HG03196 (cell line): ENCODE data around the gene STX19.
A peak's percentile ranks its signal among the peaks of the same experiment; 100 is the strongest.
"Not testable (repeated sequence)": the region's sequence is repeated elsewhere in the genome, so short reads cannot be mapped to it uniquely, and the experiment has no call there.

ENCODE experiments used
- ATAC-seq: cut with Tn5 transposase; IDR thresholded peaks from one replicate; pipeline ENCODE4 v1.9.1; 2021; ENCODE audit not compliant: unreplicated experiment

Gene STX19, protein sequence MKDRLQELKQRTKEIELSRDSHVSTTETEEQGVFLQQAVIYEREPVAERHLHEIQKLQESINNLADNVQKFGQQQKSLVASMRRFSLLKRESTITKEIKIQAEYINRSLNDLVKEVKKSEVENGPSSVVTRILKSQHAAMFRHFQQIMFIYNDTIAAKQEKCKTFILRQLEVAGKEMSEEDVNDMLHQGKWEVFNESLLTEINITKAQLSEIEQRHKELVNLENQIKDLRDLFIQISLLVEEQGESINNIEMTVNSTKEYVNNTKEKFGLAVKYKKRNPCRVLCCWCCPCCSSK

GRCh38 chr3:94028093-94028837, at the start of gene STX19:
STX19 (minus strand) TSS chr3:94028597; CDS start chr3:94015269, 13,328 bp downstream.
- no peak for ATAC-seq

- no peak for ATAC-seq
Observed at GRCh38 chr3:94076055-94076454, 47.7 kb upstream of the STX19 start.

- ATAC-seq: peak; percentile 74
Observed at GRCh38 chr3:94071713-94072284, 43.4 kb upstream of the STX19 start.

DNA sequence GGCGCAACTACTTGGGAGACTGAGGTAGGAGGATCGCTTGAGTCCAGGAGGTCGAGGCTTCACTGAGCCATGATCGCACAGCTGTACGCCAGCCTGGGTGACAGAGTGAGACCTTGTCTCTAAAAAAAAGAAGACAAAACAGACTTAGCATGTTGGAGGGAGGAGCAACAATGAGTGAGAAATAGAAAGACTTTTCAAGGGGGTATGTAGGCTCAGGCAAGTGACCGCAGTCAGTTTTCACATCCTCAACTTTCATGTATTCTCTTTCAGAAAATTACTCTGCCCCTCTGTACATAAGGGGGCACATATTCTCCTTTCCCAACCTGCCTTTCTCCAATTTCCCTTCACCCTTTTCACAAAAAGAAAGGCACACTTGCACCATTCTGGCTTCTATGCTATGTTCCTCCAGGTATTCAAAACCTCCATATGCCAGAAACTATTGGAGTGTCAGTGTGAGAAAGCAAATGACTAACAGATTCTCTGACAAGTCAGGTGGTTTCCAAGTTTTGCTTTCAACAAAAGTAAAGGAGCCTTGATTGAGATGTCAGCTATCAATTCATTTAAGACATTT, 42.0 kb upstream of the STX19 start:
- ATAC-seq: peak; percentile 49

- ATAC-seq: no peak
Observed at GRCh38 chr3:94069194-94069813, 40.9 kb upstream of the STX19 start.

GRCh38 chr3:94066506-94067500, 38.4 kb upstream of the STX19 start:
- ATAC-seq: no peak

DNA sequence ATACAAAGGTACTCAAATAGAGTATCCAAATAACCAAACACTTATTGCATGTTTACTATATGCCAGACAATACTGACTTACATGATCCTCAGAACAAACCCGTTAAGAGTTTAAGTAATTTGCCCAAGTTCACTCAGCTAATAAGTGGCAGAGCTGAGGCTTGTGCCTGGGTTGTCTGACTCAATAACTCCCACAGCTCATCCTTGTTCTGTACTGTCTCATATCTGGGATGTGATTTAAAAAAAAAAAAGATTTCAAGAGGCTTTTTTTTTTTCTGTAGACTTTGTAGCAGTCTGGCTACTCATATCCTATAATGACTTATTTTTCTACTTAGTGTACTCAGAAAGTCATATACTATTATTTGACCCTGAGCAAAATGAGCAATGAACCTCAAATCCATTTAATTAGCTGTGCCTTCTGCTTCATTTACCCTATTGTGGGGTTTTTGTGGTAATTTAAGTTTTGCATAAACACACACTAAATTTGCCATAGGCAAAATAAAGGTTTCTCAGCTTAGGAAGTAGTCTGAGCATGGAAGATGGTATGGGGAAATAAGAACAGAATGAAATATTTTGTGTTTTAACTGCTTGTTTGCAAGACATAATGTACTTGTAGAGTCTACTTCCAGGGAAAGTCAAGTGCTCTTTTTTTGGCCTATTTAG, 37.6 kb upstream of the STX19 start:
- ATAC-seq: no peak

DNA sequence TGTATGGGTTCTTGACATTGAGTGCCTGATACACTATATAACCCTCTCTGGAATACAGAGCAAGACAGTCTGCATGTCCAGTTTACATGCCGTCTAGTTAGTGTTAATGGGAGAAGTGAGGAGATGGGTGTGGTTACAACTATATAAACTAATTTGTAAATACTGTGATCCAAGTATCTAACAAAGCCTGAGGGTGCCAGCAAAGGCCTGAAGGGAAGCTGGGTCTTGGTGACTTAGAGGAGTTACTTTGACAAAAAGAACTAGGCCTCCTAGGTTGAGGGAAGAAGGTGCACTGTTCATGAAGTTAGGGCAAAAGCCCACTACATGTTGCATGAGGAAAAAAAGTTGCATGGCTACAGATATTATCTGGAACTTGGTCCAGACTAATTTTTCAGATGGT, 36.7 kb upstream of the STX19 start:
- ATAC-seq: no peak

DNA sequence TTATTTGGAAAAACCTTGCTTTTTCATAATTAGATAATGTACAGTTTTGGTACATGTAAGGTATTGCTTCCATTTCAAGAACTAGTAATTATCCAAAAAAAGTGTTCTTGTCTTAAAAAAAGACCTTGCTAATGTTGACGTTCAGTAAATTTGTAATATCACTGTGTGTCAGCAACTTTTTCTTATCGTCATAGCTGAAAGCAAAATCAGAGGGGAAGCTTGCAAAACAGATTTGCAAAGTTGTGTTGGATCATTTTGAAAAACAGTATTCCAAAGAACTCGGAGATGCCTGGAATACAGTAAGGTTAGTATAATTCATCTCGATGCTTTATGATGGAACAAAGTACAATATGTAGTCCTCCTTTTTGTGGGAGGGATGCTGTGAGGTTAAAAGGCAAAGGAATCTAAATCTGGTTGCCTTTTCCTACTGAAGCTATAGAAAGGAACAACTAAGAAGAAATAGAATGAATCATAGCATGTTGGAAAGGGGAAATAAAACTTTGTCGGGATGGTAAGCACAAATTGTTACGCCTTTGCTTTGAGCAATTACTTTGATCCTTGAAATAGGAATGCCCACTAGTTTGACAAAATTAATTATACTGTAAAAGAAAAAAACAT, 36.0 kb upstream of the STX19 start:
- no peak for ATAC-seq

GRCh38 chr3:94063496-94064119, 35.2 kb upstream of the STX19 start:
- no peak for ATAC-seq

- ATAC-seq: peak; percentile 94
Observed at GRCh38 chr3:94062513-94063404, 34.4 kb upstream of the STX19 start, which contains the start of the genes DHFR2 and NSUN3. DHFR2 (minus strand) TSS chr3:94062916; CDS start chr3:94061511, 1,405 bp downstream. NSUN3 (plus strand) TSS chr3:94063061; CDS start chr3:94063127, 66 bp downstream.

DNA sequence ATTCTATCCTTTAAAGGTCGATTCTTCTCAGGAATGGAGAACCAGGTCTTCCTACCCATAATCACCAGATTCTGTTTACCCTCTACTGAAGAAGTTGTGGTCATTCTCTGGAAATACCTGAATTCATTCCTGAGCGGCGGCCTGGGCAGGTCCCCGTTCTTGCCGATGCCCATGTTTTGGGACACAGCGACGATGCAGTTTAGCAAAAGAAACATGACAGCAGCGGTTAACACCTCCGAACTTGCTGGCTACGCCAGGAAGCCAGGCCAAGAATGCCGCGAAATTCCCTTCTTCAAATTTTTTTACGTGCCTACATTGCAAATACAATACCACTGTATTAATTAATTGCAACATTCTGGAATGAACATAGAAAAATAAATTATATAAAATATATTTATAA, 32.9 kb upstream of the STX19 start:
- ATAC-seq: no peak

DNA sequence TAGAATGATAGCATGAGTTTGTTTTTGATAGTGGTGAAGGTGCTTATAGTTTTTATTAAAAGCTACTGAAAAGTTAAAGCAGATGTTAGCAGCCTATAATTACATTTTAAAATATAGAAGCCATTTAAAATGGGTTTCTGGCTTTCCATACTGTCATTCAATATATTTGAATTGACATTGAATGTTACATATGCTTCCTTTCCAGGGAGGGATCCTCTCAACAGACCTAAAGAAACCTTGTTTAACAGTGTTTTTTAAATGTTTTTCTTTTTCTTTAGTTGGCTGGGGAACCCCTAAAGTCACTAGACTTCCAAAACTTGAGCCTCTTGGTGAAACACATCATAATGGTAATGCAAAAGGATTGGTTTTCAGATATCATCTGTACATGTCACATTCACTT, 22.1 kb upstream of the STX19 start:
- ATAC-seq: no peak

DNA sequence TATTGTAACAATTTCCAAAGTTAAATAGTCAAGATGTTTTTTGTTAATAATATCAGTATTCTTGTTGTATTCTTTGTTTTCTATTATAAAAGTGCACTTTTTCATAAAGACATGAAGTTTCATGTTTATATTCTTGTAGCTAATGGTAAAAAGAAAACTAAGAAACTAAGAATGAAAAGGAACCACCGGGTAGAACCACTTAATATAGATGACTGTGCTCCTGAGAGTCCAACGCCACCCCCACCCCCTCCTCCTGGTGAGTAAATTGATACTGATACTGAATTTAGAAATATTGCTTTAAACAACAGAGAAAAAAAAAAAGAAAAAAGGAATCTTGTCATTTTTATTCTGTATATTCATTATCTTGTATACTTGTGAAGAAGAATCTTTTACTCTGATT, 20.9 kb upstream of the STX19 start:
- ATAC-seq: no peak

DNA sequence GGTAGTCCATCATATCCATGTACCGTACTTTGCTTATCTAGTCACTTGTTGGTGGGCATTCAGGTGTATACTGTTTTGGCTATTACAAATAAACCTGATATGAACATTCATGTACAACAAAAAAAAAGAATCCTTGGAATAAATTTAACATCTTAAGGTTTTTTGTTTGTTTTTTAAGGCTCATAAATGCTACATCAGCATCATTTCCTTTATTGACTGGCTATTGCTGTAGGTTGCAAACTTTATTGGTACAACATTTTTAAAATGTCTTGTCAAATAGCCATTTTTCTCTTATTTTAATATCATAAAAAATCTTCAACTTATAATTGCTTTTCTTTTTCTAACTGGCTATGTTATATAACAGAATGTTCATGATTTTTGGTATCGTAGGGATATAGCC, 18.1 kb upstream of the STX19 start:
- ATAC-seq: no peak

- ATAC-seq: not testable (repeated sequence)
Observed at GRCh38 chr3:94044100-94044936, 15.9 kb upstream of the STX19 start.

GRCh38 chr3:94043285-94043684, 14.9 kb upstream of the STX19 start:
- no peak for ATAC-seq
